OCI-M2 (cell line): Measurements from ENCODE around the gene LGALS8.

Experiments used
- DNase-seq: peaks from one replicate; lab custom pipeline; 2025; ENCODE audit not compliant: unreplicated experiment; lab: John Stamatoyannopoulos, UW

The LGALS8 gene

DNA sequence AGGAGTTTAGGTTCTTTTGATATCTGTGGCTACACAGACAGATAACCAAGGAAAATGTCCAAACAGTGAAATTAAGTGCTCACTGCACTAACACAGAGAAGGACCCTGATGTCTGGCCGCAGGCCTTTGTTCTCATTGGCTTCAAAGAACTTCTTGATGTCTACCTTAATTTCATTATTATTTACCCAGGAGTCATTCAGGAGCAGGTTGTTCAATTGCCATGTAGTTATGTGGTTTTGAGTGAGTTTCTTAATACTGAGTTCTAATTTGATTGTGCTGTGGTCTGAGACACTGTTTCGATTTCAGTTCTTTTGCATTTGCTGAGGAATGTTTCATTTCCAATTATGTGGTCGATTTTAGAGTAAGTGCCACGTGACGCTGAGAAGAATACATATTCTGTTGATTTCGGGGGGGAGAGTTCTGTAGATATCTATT lies 15.2 kb upstream of the LGALS8 start:
- DNase-seq, result no peak

DNA sequence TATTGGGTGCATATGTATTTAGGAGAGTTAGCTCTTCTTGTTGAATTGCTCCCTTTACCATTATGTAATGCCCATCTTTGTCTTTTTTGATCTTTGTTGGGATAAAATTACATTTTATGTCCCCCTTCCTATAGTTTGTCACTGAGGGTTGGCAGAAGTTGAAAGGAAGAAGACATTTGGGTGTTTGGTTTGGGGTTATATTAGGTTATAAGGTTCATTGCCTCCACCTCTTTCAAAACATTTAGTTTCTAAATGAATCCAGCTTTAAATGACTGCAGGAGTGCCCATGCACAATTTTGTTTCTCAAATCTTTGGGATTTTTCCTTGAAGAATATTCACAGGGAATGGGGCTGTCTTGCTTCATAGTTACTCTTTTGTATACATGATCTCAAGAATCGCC lies 14.6 kb upstream of the LGALS8 start:
- DNase-seq, result no peak

- no peak for DNase-seq
Observed at GRCh38 chr1:236509647-236510401, 14.0 kb upstream of the LGALS8 start.

DNA sequence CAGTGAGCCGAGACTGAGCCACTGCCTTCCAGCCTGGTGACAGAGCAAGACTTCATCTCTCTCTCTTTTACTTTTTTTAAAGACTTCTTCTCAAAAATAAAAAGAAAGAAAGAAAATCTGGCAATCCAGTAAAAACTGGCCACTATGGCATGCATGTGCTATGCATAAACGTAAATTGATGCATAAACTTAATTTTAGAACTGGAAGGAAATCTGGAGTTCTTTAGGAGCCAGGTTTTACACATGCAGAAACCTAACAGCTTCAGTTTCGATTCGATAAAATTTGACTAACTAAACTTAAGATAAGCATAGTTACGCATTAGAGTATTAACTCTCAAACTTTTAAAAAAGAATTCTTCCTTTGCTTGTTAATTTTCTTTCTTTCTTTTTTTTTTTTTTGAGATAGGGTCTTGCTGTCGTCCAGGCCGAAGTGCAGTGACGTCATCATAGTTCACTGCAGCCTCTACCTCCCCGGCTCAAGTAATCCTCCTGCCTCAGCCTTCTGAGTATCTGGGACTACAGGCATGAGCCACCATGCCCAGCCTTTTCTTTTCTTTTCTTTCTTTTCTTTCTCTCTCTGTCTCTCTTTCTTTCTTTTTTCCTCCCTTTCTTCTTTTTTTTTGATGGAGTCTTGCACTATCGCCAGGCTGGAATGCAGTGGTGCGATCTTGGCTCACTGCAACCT lies 11.9 kb upstream of the LGALS8 start:
- no peak for DNase-seq

GRCh38 chr1:236514703-236515442 lies 8.9 kb upstream of the LGALS8 start:
- DNase-seq, result no peak

- no peak for DNase-seq
Observed at GRCh38 chr1:236515443-236515958, 8.3 kb upstream of the LGALS8 start.

GRCh38 chr1:236516929-236517704 lies 6.7 kb upstream of the LGALS8 start:
- no peak for DNase-seq

DNA sequence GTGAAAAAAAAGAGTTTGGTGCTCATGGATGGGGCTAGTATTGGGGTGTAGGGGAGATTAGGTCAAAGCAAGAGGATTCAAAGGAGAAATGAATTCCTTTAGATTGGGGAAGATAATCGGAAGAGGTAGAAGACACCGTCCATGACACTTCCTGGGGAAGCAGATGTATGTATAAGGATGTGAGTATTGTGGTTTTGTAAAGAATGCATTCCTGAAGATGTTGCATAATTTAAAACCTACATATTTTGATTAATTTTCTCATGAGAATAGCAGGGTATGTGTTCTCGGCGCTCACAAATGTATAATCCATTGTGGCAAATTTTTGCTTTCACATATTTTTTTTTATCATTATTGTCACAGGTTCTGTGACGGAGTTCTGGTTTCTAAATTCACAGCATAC lies 5.5 kb upstream of the LGALS8 start:
- DNase-seq, result no peak

DNA sequence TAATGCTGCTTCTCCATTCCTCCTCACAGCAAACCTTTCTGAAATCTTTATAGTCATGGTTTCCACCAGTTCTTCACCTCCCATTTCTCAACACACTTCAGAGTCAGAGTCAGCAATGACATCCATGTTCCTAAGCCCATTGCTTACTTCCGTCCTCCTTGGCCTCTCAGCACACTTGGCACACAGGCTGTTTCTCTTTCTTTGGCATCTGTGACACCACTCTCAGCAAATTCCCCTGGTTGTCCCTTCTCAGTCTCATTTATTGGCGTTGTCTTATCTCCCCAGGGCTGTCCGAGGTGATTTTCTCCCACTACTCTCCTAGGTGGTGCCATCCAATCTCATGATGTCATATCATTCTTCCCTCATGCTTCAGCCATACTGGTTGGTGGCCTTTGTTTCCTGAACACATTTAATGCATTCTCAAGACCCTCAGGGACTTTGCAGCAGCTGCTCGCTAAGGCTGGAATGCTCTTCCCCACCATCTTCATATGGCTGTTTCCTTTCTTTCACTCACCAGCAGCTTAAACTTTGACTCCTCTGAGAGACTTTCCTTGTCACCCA lies 3.3 kb upstream of the LGALS8 start:
- DNase-seq, result no peak

- no peak for DNase-seq
Observed at GRCh38 chr1:236522937-236523703, 662 bp upstream of the LGALS8 start.

- no peak for DNase-seq
Observed at GRCh38 chr1:236524142-236524894, 536 bp downstream of the LGALS8 start.

- DNase-seq, result no peak
Observed at GRCh38 chr1:236524895-236525184, 1.1 kb downstream of the LGALS8 start.

DNA sequence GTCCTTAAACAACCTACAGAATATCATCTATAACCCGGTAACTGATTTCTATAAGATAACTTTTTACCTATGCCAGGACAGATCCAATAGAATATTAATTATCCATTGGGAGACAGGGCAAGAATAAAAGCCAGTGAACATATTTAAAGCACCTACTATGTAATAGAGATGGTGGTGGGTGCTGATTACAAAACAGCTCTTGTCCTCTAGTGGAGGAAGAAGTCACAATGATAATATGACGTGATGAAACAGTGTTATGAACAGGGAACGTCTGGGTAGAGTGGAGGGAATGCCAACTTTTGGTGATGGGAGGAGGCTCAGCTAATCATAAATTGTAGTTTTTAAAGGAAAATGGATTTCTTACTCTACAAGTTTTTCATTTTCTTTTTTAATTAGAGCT lies 2.3 kb downstream of the LGALS8 start:
- DNase-seq, result no peak

GRCh38 chr1:236530286-236530685 lies 6.5 kb downstream of the LGALS8 start:
- no peak for DNase-seq

DNA sequence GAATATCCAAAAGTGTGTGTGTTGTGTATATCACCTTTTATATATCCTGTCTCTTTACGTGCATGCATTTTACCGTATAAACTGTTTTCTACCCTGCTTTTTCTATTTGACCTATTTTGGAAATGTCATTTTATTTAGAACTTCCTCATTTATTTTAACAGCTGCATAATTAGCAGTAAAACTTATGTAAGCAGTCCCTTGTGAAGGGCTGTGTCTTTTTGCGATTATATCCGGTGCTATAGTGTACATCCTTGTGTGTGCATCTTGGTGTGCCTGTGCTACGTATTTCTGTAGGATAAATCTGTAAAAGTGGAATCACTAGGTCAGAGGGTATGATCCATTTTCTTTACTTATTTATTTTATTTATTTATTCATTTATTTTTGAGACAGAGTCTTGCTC lies 7.2 kb downstream of the LGALS8 start:
- no peak for DNase-seq

GRCh38 chr1:236532850-236533249 lies 9.1 kb downstream of the LGALS8 start:
- DNase-seq, result no peak

DNA sequence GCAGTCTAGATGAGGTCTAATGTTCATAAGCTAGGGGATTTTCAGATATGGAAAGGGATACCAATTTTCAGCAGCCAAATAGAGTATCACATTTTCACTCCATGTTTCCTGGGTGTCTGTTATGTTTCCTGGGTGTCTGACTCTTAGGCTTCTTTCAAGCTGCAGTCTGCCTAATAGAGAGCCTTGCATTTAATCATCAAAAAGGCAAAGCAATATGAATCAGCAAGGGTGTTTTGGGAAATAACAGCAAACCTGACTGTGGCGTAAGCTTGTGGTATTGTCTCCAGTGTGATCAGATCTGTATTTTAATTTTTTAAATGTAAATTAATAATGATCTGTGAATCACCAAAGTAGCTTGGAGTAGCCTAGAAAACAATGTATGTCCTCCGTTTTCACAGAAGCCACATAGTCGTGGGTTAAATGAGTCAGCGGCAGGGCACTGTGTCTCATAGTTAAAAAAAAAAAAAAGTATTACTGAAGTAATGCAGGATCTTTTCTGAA lies 10.4 kb downstream of the LGALS8 start:
- DNase-seq, result no peak

DNA sequence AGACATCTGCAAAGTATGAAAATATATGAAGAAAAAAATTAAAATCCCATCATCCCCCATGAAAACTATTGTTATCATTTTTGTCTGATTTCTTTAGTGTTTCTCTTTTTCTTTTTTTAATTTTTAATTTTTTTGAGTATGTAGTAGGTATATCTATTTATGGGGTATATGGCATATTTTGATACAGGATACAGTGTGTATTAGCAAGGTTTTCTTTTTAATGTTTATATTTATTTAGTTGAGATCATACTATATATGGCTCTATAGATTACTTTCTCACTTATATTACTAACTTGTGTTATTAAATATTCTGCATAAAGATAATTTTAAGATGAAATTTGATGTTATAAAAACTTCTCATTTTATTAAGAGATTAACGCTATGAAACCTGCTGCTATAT lies 11.4 kb downstream of the LGALS8 start:
- DNase-seq, result no peak

GRCh38 chr1:236535662-236536161 lies 11.9 kb downstream of the LGALS8 start:
- DNase-seq, result no peak
